Hepatic stellate cell (primary cell): Measurements from ENCODE around the gene NKAIN2.

ENCODE experiments used
- DNase-seq: peaks from one replicate; pipeline ENCODE4 v3.0.0; 2011; ENCODE audit warnings: low spot score

The NKAIN2 gene

GRCh38 chr6:124029567-124029966, 225.9 kb downstream of the NKAIN2 start:
- no peak for DNase-seq

GRCh38 chr6:124033501-124033900, 229.8 kb downstream of the NKAIN2 start:
- DNase-seq: no peak

GRCh38 chr6:124036384-124036783, 232.7 kb downstream of the NKAIN2 start:
- DNase-seq: no peak

GRCh38 chr6:124040655-124041054, 237.0 kb downstream of the NKAIN2 start:
- DNase-seq: no peak

- no peak for DNase-seq
Measured at GRCh38 chr6:124052120-124052519, 248.5 kb downstream of the NKAIN2 start.

- DNase-seq: no peak
Measured at GRCh38 chr6:124053315-124053714, 249.7 kb downstream of the NKAIN2 start.

GRCh38 chr6:124054034-124054433, 250.4 kb downstream of the NKAIN2 start:
- no peak for DNase-seq

- no peak for DNase-seq
Measured at GRCh38 chr6:124055395-124055794, 251.7 kb downstream of the NKAIN2 start.

- no peak for DNase-seq
Measured at GRCh38 chr6:124055963-124056362, 252.3 kb downstream of the NKAIN2 start.

- DNase-seq: no peak
Measured at GRCh38 chr6:124056407-124057334, 253.0 kb downstream of the NKAIN2 start.

GRCh38 chr6:124057461-124057860, 253.8 kb downstream of the NKAIN2 start:
- no peak for DNase-seq

GRCh38 chr6:124064317-124065113, 260.9 kb downstream of the NKAIN2 start:
- no peak for DNase-seq

GRCh38 chr6:124066269-124066668, 262.6 kb downstream of the NKAIN2 start:
- DNase-seq: no peak

- no peak for DNase-seq
Measured at GRCh38 chr6:124066946-124067552, 263.4 kb downstream of the NKAIN2 start.

GRCh38 chr6:124069230-124069950, 265.7 kb downstream of the NKAIN2 start:
- DNase-seq: no peak

GRCh38 chr6:124073021-124073420, 269.4 kb downstream of the NKAIN2 start:
- no peak for DNase-seq

- no peak for DNase-seq
Measured at GRCh38 chr6:124073820-124074587, 270.3 kb downstream of the NKAIN2 start.

GRCh38 chr6:124074606-124075005, 270.9 kb downstream of the NKAIN2 start:
- DNase-seq: no peak

- DNase-seq: no peak
Measured at GRCh38 chr6:124076336-124077048, 272.8 kb downstream of the NKAIN2 start.

- no peak for DNase-seq
Measured at GRCh38 chr6:124078169-124078568, 274.5 kb downstream of the NKAIN2 start.
